ENCODE data around the gene CLSTN2. TPM values are rescaled to one million over a fixed set of nuclear protein-coding genes. Genes with fewer than 3 reads are reported as not detected.

CLSTN2 gene
- total RNA-seq, 1 experiment from 2014 or later, result 0.02 TPM

DNA sequence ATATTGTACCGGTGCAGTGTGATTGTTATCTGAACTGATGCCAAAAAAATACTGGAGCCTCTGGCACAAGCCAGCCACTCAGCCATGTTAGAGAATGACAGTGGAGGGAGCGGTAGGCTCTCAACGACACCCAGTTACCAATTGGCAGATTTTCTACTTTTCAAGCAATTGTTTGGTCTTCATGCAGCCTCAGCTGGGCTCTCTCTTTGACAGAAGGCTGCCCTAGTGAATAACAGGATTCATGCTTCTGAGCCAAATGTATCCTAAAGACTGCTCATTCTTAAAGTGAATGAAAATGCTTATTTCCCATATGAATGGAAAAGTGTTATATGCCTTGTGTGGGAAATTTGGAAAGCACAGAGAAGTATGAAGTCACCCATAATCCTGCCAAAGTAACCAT, 481.7 kb downstream of the CLSTN2 start:
- no peaks in the 10 kb centered on the region for H4K20me1 ChIP-seq (ENCODE audit: insufficient read depth)
- H3K9ac ChIP-seq (ENCODE audit: low read length), result no peak overlapping the region
- ATAC-seq (no peak), DNase-seq (ENCODE audit: low read depth, low spot score) (no peak)
- no peak overlapping the region for H3K4me2 ChIP-seq (ENCODE audit: low read length)
- TF ChIP-seq TCF7L2 (IDR thresholded peaks at IDR 0.05; ENCODE audit: borderline replicate concordance, extremely low read depth, insufficient read depth, insufficient read length) (no peak), CEBPB (IDR thresholded peaks at IDR 0.05; ENCODE audit: low read depth) (no peak), SIN3A (IDR thresholded peaks at IDR 0.05; ENCODE audit: low read depth) (no peak), ZNF274 (IDR thresholded peaks at IDR 0.05; ENCODE audit: low read depth, low read length) (no peak), YY1 (IDR thresholded peaks at IDR 0.05; ENCODE audit: extremely low read depth, insufficient replicate concordance, low read depth, low read length) (no peak), JUND (IDR thresholded peaks at IDR 0.05) (no peak), ZFX (IDR thresholded peaks at IDR 0.05) (no peak), POLR2A (IDR thresholded peaks at IDR 0.05; ENCODE audit: borderline replicate concordance, extremely low read depth, insufficient read depth, insufficient read length) (no peak), SRF (IDR thresholded peaks at IDR 0.05; ENCODE audit: low read depth) (no peak), ELF1 (IDR thresholded peaks at IDR 0.05; ENCODE audit: borderline replicate concordance, low read depth) (no peak), EGR1 (IDR thresholded peaks at IDR 0.05; ENCODE audit: low read depth) (no peak), EZH2 (IDR thresholded peaks at IDR 0.05) (no peak), CBX3 (IDR thresholded peaks at IDR 0.05; ENCODE audit: low read depth) (no peak), EZH2phosphoT487 (IDR thresholded peaks at IDR 0.05; ENCODE audit: borderline replicate concordance) (no peak)
- TF ChIP-seq, protein P1, sequence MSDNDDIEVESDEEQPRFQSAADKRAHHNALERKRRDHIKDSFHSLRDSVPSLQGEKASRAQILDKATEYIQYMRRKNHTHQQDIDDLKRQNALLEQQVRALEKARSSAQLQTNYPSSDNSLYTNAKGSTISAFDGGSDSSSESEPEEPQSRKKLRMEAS (IDR thresholded peaks at IDR 0.05), result no peak
- TF ChIP-seq, protein P2, sequence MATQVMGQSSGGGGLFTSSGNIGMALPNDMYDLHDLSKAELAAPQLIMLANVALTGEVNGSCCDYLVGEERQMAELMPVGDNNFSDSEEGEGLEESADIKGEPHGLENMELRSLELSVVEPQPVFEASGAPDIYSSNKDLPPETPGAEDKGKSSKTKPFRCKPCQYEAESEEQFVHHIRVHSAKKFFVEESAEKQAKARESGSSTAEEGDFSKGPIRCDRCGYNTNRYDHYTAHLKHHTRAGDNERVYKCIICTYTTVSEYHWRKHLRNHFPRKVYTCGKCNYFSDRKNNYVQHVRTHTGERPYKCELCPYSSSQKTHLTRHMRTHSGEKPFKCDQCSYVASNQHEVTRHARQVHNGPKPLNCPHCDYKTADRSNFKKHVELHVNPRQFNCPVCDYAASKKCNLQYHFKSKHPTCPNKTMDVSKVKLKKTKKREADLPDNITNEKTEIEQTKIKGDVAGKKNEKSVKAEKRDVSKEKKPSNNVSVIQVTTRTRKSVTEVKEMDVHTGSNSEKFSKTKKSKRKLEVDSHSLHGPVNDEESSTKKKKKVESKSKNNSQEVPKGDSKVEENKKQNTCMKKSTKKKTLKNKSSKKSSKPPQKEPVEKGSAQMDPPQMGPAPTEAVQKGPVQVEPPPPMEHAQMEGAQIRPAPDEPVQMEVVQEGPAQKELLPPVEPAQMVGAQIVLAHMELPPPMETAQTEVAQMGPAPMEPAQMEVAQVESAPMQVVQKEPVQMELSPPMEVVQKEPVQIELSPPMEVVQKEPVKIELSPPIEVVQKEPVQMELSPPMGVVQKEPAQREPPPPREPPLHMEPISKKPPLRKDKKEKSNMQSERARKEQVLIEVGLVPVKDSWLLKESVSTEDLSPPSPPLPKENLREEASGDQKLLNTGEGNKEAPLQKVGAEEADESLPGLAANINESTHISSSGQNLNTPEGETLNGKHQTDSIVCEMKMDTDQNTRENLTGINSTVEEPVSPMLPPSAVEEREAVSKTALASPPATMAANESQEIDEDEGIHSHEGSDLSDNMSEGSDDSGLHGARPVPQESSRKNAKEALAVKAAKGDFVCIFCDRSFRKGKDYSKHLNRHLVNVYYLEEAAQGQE (IDR thresholded peaks at IDR 0.05; ENCODE audit: low read depth), result no peak
- TF ChIP-seq, protein P3, sequence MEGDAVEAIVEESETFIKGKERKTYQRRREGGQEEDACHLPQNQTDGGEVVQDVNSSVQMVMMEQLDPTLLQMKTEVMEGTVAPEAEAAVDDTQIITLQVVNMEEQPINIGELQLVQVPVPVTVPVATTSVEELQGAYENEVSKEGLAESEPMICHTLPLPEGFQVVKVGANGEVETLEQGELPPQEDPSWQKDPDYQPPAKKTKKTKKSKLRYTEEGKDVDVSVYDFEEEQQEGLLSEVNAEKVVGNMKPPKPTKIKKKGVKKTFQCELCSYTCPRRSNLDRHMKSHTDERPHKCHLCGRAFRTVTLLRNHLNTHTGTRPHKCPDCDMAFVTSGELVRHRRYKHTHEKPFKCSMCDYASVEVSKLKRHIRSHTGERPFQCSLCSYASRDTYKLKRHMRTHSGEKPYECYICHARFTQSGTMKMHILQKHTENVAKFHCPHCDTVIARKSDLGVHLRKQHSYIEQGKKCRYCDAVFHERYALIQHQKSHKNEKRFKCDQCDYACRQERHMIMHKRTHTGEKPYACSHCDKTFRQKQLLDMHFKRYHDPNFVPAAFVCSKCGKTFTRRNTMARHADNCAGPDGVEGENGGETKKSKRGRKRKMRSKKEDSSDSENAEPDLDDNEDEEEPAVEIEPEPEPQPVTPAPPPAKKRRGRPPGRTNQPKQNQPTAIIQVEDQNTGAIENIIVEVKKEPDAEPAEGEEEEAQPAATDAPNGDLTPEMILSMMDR (IDR thresholded peaks at IDR 0.05 in 2 of 3, conservative IDR thresholded peaks at IDR 0.05 in 1 of 3; ENCODE audit: borderline replicate concordance in 1 of 3, insufficient read depth in 1 of 3, low read depth in 2 of 3, low read length in 2 of 3), result no peak
- TF ChIP-seq, protein P4, sequence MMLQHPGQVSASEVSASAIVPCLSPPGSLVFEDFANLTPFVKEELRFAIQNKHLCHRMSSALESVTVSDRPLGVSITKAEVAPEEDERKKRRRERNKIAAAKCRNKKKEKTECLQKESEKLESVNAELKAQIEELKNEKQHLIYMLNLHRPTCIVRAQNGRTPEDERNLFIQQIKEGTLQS (IDR thresholded peaks at IDR 0.05), result no peak
- ChIA-PET CTCF (no interaction called here), RAD21 (ENCODE audit: low non-redundant PET in 1 of 2, low total read pairs in 2 of 2, uncharacterized antibody in 2 of 2, unreplicated experiment in 2 of 2) (no interaction called here), POLR2A (no interaction called here)
- H3K36me3 ChIP-seq (ENCODE audit: control insufficient read depth in 1 of 2, insufficient read depth in 2 of 2, low read length in 2 of 2), result no peaks in the 10 kb centered on the region
- H3K9me3 ChIP-seq (ENCODE audit: control insufficient read depth in 1 of 2, insufficient read depth in 1 of 2, low read depth in 1 of 2, low read length in 2 of 2), result no peaks in the 10 kb centered on the region
- intact Hi-C loops (cut with micrococcal nuclease), result no loop called here
- no TSS peak for BruUV-seq (replicated peaks)
- H2AFZ ChIP-seq (ENCODE audit: low read depth, low read length, poor library complexity, severe bottlenecking), result no peak overlapping the region
- H3K4me1 ChIP-seq (ENCODE audit: control insufficient read depth in 1 of 2, insufficient read depth in 2 of 2, low read length in 2 of 2), result no peaks in the 10 kb centered on the region
- H3K4me3 ChIP-seq (replicated peaks in 1 of 2; ENCODE audit: low read depth in 1 of 2, low read length in 2 of 2), result no peak overlapping the region
- no peaks in the 10 kb centered on the region for H3K79me2 ChIP-seq (ENCODE audit: insufficient read depth, low read length)
- no peak overlapping the region for H3K27ac ChIP-seq (ENCODE audit: low read depth, low read length)
- H3K27me3 ChIP-seq (ENCODE audit: insufficient read depth, low read length), result peaks cover 35% of the 10 kb centered on the region
- 0 out of 2 replicates have a peak, but pooled peaks cover 6% of the 10 kb centered on the region for H3K9me2 ChIP-seq (ENCODE audit: insufficient read depth)

Measured in HCT116 (cell line).